ENCODE results near the gene BIVM.

BIVM gene

GRCh38 chr13:102881819-102882686, 83.1 kb downstream of the BIVM start:
- DNase-seq = no peak
